SK-N-SH (cell line): ENCODE data around the gene TM9SF3. TPM values are rescaled to one million over a fixed set of nuclear protein-coding genes. Genes with fewer than 3 reads are reported as not detected.

Experiments used
- CTCF ChIA-PET: fragments of 300-600, 350-600 bp; formaldehyde crosslinking; extraction: SDS; loops from one replicate; lab custom pipeline; 2021; lab: Yijun Ruan, JAX
- POLR2A ChIA-PET: fragments of 350-600 bp; sonication (Branson Sonifier 250); formaldehyde crosslinking; extraction: SDS; loops from one replicate; lab custom pipeline; 2020; ENCODE audit warnings: antibody characterized with exemption, inconsistent platforms; lab: Yijun Ruan, JAX
- DNase-seq: peaks from one replicate; pipeline ENCODE4 v3.0.0; 2012
- H2AFZ ChIP-seq: fragments of 200-600 bp; sonication (generic); 2 replicates; pipeline ENCODE4 v1.8.1; 2016; ENCODE audit warnings: antibody characterized with exemption, mild to moderate bottlenecking, low read depth
- H3F3A ChIP-seq: fragments of 200-600 bp; sonication (generic); replicated peaks from 2 replicates; pipeline ENCODE3; 2016; ENCODE audit warnings: antibody characterized with exemption, mild to moderate bottlenecking; ENCODE audit not compliant: insufficient read depth
- H3K27ac ChIP-seq, 2 experiments: fragments of 200-500 bp in 1 of 2; fragments of 200-600 bp in 1 of 2; sonication (Bioruptor generic) in 1 of 2; sonication (generic), shearing (Covaris generic) in 1 of 2; 2 replicates each; pipeline versions ENCODE4 v1.5.1 to v1.6.1; 2014 to 2016; ENCODE audit warnings: low read depth in 2 of 2, inconsistent platforms in 1 of 2, low read length in 1 of 2, mild to moderate bottlenecking in 1 of 2, mixed read lengths in 1 of 2
- H3K27me3 ChIP-seq: fragments of 200-600 bp; sonication (generic), shearing (Covaris generic); 2 replicates; pipeline ENCODE4 v1.6.1; 2016; ENCODE audit warnings: mixed run types; ENCODE audit not compliant: insufficient read depth
- H3K36me3 ChIP-seq, 2 experiments: fragments of 200-500 bp in 1 of 2; fragments of 200-600 bp in 1 of 2; sonication (Bioruptor generic) in 1 of 2; sonication (generic) in 1 of 2; replicated peaks in 1 of 2; 2 replicates each; pipeline versions ENCODE3 to v1.5.1; 2014 to 2016; ENCODE audit warnings: low read length in 1 of 2, mild to moderate bottlenecking in 1 of 2; ENCODE audit not compliant: insufficient read depth in 2 of 2, control insufficient read depth in 1 of 2
- H3K4me1 ChIP-seq, 2 experiments: fragments of 200-500 bp in 1 of 2; fragments of 200-600 bp in 1 of 2; sonication (Bioruptor generic) in 1 of 2; sonication (generic), shearing (Covaris generic) in 1 of 2; 2 replicates each; pipeline versions ENCODE4 v1.5.1 to v1.6.1; 2014 to 2016; ENCODE audit warnings: low read depth in 1 of 2, low read length in 1 of 2, mixed run types in 1 of 2; ENCODE audit not compliant: insufficient read depth in 2 of 2, control insufficient read depth in 1 of 2
- H3K4me2 ChIP-seq: fragments of 200-600 bp; sonication (generic), shearing (Covaris generic); 2 replicates; pipeline ENCODE4 v1.6.1; 2017; ENCODE audit warnings: mixed run types
- H3K4me3 ChIP-seq, 2 experiments: fragments of 200-500 bp in 1 of 2; fragments of 200-600 bp in 1 of 2; sonication (Bioruptor generic) in 1 of 2; sonication (generic), shearing (Covaris generic) in 1 of 2; 2 replicates each; pipeline versions ENCODE4 v1.5.1 to v1.8.1; 2014 to 2016; ENCODE audit warnings: low read depth in 2 of 2, inconsistent platforms in 1 of 2, low read length in 1 of 2, mild to moderate bottlenecking in 1 of 2, mixed read lengths in 1 of 2, moderate library complexity in 1 of 2
- H3K79me2 ChIP-seq: fragments of 200-600 bp; sonication (generic); 2 replicates; pipeline ENCODE4 v1.8.1; 2017; ENCODE audit warnings: mild to moderate bottlenecking; ENCODE audit not compliant: insufficient read depth
- H3K9ac ChIP-seq: fragments of 200-600 bp; sonication (generic); 2 replicates; pipeline ENCODE4 v1.6.1; 2017; ENCODE audit warnings: mixed run types
- H3K9me2 ChIP-seq: fragments of 200-600 bp; sonication (generic); 2 replicates; pipeline ENCODE4 v1.6.1; 2017; ENCODE audit warnings: mixed run types
- H3K9me3 ChIP-seq: fragments of 200-600 bp; sonication (generic); 2 replicates; pipeline ENCODE4 v1.6.1; 2017; ENCODE audit warnings: mixed run types, mild to moderate bottlenecking, moderate library complexity
- H4K20me1 ChIP-seq: fragments of 200-600 bp; sonication (generic); 2 replicates; pipeline ENCODE4 v1.6.1; 2017; ENCODE audit warnings: mild to moderate bottlenecking, mixed run types; ENCODE audit not compliant: insufficient read depth
- CHD2 ChIP-seq: fragments of 150-350 bp; IDR thresholded peaks from 2 replicates; pipeline ENCODE4 v1.6.1; 2018; ENCODE audit warnings: low read length; ENCODE audit not compliant: partially characterized antibody
- ELF1 ChIP-seq: IDR thresholded peaks from 2 replicates; pipeline ENCODE4 v1.4.0; 2012
- EP300 ChIP-seq, 2 experiments: IDR thresholded peaks; 2 replicates each; pipeline versions ENCODE4 v1.4.0 to v1.6.1; 2012; ENCODE audit warnings: borderline replicate concordance in 1 of 2, low read depth in 1 of 2, low read length in 1 of 2
- EZH2phosphoT487 ChIP-seq: fragments of 200-600 bp; sonication (generic); IDR thresholded peaks from 2 replicates; pipeline ENCODE4 v1.6.1; 2017; ENCODE audit warnings: low read depth, mixed run types, mild to moderate bottlenecking, antibody characterized with exemption, moderate library complexity, borderline replicate concordance
- FOSL2 ChIP-seq: IDR thresholded peaks from 2 replicates; pipeline ENCODE4 v1.4.0; 2012; ENCODE audit warnings: low read depth, mild to moderate bottlenecking, moderate library complexity, borderline replicate concordance
- GABPA ChIP-seq: IDR thresholded peaks from 2 replicates; pipeline ENCODE4 v1.4.0; 2012; ENCODE audit warnings: low read depth, mild to moderate bottlenecking
- GATA2 ChIP-seq: sonication (generic); formaldehyde crosslinking; IDR thresholded peaks from 2 replicates; pipeline ENCODE4 v1.5.0; 2020; ENCODE audit warnings: mild to moderate bottlenecking, missing genetic modification reagents
- IRF3 ChIP-seq: fragments of 150-350 bp; IDR thresholded peaks from 2 replicates; pipeline ENCODE4 v1.6.1; 2016; ENCODE audit warnings: mild to moderate bottlenecking, low read depth, low read length
- JUND ChIP-seq: IDR thresholded peaks from 2 replicates; pipeline ENCODE4 v1.4.0; 2012
- MAX ChIP-seq: IDR thresholded peaks from 2 replicates; pipeline ENCODE4 v1.4.0; 2012; ENCODE audit warnings: low read depth
- MEF2A ChIP-seq: IDR thresholded peaks from 2 replicates; pipeline ENCODE4 v1.4.0; 2012; ENCODE audit warnings: low read depth, borderline replicate concordance
- NFIC ChIP-seq: IDR thresholded peaks from 2 replicates; pipeline ENCODE4 v1.4.0; 2012; ENCODE audit warnings: borderline replicate concordance
- RAD21 ChIP-seq: IDR thresholded peaks from 2 replicates; pipeline ENCODE4 v1.6.1; 2012; ENCODE audit warnings: mild to moderate bottlenecking, low read length
- RCOR1 ChIP-seq: fragments of 150-350 bp; IDR thresholded peaks from 2 replicates; pipeline ENCODE4 v1.6.1; 2017; ENCODE audit warnings: antibody characterized with exemption, low read length
- RFX5 ChIP-seq: IDR thresholded peaks from 2 replicates; pipeline ENCODE4 v1.6.1; 2012; ENCODE audit warnings: mild to moderate bottlenecking, improper control_type of control experiment, low read length
- RXRA ChIP-seq: IDR thresholded peaks from 2 replicates; pipeline ENCODE4 v1.4.0; 2012; ENCODE audit warnings: low read depth, mild to moderate bottlenecking, borderline replicate concordance
- SIN3A ChIP-seq: IDR thresholded peaks from 2 replicates; pipeline ENCODE4 v1.6.1; 2012; ENCODE audit warnings: low read depth, mild to moderate bottlenecking, low read length, moderate library complexity, borderline replicate concordance
- TAF1 ChIP-seq: IDR thresholded peaks from 2 replicates; pipeline ENCODE4 v1.6.1; 2012; ENCODE audit warnings: low read depth, mild to moderate bottlenecking, low read length, moderate library complexity, borderline replicate concordance
- TCF12 ChIP-seq: IDR thresholded peaks from 2 replicates; pipeline ENCODE4 v1.4.0; 2012
- USF1 ChIP-seq: IDR thresholded peaks from 2 replicates; pipeline ENCODE4 v1.4.0; 2012; ENCODE audit warnings: low read depth, borderline replicate concordance
- YY1 ChIP-seq: IDR thresholded peaks from 2 replicates; pipeline ENCODE4 v1.4.0; 2012; ENCODE audit warnings: low read depth, mild to moderate bottlenecking
- ZBTB33 ChIP-seq: IDR thresholded peaks from 2 replicates; pipeline ENCODE4 v1.4.0; 2012; ENCODE audit warnings: low read depth, borderline replicate concordance
- WGBS: methylation state at CpG from one replicate; pipeline ENCODE4 v1.1.6; 2017; ENCODE audit warnings: low lambda C conversion rate; 5-methylcytosine and 5-hydroxymethylcytosine counted together
- polyA plus RNA-seq, 3 experiments: library from polyadenylated mRNA; depleted of rRNA; stranded (reverse); fragments of >200 nt; gene quantifications; 2 replicates each; pipeline ENCODE4 v1.2.3, GENCODE V29; 2012

The TM9SF3 gene
- polyA plus RNA-seq, 1 of the 3 experiments (the other 2 are of a cell fraction), result 24.9 TPM

GRCh38 chr10:96532523-96532922 is 54.3 kb downstream of the TM9SF3 start (continued):
- TF ChIP-seq RFX5, result no peak
- no peak; the same call in 1 of the 2 replicates for TF ChIP-seq GATA2 (CRISPR knock-in tag)
- TF ChIP-seq RCOR1, result peak; percentile 36; the same call in 1 of the 2 replicates

GRCh38 chr10:96529634-96530279 is 57.1 kb downstream of the TM9SF3 start:
- H3K4me2 ChIP-seq, result no peak overlapping the region
- POLR2A ChIA-PET, result no interaction called here
- no peak overlapping the region for H3K4me3 ChIP-seq
- no peaks in the 10 kb centered on the region for H3K9me3 ChIP-seq
- no peaks in the 10 kb centered on the region for H3K9me2 ChIP-seq
- peaks cover 24% of the 10 kb centered on the region; the same call in 1 of the 2 replicates for H3K79me2 ChIP-seq
- peaks cover 7 to 9% of the 10 kb centered on the region in 2 experiments; a peak in 3 of 4 replicates for H3K4me1 ChIP-seq
- 78% methylated on average over 6 of the region's 6 CpGs for WGBS
- H3K27ac ChIP-seq, result peak overlapping the region in 1 of 2 experiments; percentile 28; a peak in 1 of 4 replicates
- H3K9ac ChIP-seq, result no peak overlapping the region
- CTCF ChIA-PET, result no interaction called here
- H2AFZ ChIP-seq, result no peak overlapping the region
- H4K20me1 ChIP-seq, result peaks cover 23% of the 10 kb centered on the region
- peaks cover 68 to 89% of the 10 kb centered on the region in 2 experiments for H3K36me3 ChIP-seq
- TF ChIP-seq MEF2A, result no peak
- no peak for TF ChIP-seq RXRA
- TF ChIP-seq USF1, result no peak
- no peak for TF ChIP-seq FOSL2
- no peak for TF ChIP-seq TAF1
- no peak for TF ChIP-seq EZH2phosphoT487
- TF ChIP-seq ZBTB33, result no peak
- TF ChIP-seq MAX, result no peak
- no peak for TF ChIP-seq YY1
- TF ChIP-seq JUND, result no peak
- TF ChIP-seq EP300 (IDR thresholded peaks at IDR 0.05; ENCODE audit: borderline replicate concordance in 1 of 2, low read depth in 1 of 2, low read length in 1 of 2), result no peak
- TF ChIP-seq RAD21, result no peak
- TF ChIP-seq ELF1, result no peak
- no peak for TF ChIP-seq TCF12
- no peak for TF ChIP-seq NFIC
- TF ChIP-seq SIN3A, result no peak
- TF ChIP-seq IRF3, result no peak
- TF ChIP-seq CHD2, result no peak
- TF ChIP-seq GABPA, result no peak
- TF ChIP-seq GATA2 (CRISPR knock-in tag), result no peak
- no peaks in the 10 kb centered on the region for H3F3A ChIP-seq
- no peaks in the 10 kb centered on the region for H3K27me3 ChIP-seq
- DNase-seq, result no peak
